HTERT RPE-1 (cell line): ENCODE data around the gene CHKB.

Source experiments
- in situ Hi-C: fragments of 300-500 bp; cut with MboI; formaldehyde crosslinking; loops from 4 replicates; pipeline ENCODE4 v1.14.3; 2020; ENCODE audit warnings: low sequenced_read_pairs

The CHKB gene

DNA sequence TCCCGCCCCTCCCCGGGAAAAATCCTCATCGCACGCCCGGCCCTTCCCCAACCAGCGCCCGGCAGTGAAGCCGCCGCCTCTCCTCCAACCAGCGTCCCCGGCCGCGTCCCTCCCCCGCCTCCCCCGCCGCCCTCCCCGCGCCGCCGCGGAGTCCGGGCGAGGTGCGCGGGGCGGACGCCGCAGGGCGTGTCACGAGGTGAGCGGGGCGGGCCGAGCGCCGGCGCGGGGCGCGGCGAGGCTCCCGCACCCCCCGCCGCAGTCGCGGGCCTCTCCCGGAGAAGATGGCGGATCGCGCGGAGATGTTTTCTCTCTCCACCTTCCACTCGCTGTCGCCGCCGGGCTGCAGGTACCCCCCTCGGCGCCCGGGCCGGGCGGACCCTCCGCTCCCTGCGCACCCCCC lies 17.9 kb upstream of the CHKB start, which contains the start of gene MAPK8IP2:
Gene MAPK8IP2, plus strand, starts transcription at position 256 of the 400 bp plus-strand sequence. Its CDS starts 26 bp downstream, at position 282.
- in situ Hi-C loops: no loop called here

DNA sequence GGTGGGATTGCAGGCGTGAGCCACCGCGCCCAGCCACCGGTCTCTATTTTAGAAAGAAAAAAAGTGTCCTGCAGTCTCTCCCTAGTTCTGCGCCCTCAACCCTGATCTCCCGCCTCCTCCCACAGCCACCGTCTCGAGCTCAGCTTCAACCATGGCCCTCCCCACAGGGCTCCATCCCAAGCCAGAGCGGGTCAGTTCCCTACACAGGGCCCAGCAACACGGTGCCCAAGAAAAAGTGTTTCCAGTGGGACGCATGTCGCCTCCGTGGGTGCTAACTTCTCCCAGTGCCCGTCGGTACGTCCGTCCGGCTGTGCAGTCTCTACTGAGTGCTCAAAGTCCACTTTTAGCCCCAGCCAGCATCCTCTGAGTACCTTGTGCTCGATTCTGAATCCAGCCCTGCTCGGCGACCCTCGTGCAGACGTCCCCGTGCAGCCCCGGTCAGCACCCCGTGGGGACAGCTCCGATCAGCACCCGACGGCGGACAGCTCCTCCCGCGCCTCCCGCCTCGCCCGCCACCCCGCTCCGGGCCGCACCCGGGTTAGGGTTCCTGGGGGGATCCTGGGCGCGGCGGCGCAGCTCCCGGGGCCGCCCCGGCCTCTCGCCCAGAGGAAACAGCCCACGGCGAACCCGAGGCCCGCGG lies 17.3 kb upstream of the CHKB start:
- in situ Hi-C loops: no loop called here

DNA sequence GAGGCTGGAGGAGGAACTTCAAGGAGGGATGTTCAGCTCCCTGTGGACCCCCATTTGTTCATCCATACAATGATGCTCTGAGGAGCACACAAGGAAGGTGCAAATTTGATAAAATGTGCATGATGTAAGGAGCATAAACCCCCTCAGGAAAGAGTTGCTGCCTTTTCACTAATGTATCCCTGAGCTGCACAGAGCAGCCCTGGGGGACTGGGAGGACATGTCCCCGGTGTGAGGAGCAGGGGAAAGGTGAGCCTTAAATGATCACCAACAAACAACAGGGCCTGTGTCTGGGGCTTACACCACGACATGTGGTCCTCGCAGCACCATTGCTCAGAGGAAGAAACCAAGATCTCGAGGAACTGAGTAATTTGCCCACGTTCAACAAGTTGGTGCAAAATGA lies 14.4 kb upstream of the CHKB start:
- in situ Hi-C loops: no loop called here

DNA sequence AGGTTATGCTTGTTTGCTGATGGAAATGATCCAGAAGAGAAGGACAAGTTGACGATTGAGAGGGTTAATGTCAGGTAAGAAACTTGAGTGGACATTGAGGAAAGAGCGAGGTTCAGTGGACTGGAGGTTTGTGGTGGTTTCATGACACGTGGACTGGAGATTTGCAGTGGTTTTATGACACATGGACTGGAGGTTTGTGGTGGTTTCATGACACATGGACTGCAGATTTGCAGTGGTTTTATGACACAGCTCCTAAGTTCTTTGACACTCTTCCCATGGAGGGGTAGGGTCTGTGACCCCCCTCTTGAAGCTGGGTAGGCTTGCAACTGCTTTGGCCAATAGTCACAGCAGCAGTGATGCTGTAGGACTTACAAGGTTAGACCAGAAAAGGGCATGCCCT lies 12.5 kb upstream of the CHKB start:
- in situ Hi-C loops: no loop called here

DNA sequence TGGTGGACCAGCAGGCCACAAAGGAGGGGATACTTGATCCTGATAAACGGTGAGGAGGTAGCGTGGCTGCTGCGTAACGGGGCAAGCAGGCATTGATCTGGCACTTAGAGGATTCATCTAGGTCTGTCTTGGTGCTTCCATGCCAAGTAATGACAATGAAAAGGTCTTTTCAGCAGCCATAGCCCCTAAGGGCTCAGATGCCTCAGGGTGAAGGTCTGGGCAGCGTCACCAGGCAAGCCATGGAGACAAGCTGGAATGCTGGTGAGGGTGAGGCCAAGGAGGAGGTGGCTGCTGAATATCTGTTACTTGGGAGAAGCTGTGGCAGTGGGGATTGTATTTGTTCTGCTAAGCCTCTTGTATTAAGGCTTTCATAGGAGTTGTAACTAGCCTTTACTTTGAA lies 4.8 kb upstream of the CHKB start:
- in situ Hi-C loops: no loop called here

DNA sequence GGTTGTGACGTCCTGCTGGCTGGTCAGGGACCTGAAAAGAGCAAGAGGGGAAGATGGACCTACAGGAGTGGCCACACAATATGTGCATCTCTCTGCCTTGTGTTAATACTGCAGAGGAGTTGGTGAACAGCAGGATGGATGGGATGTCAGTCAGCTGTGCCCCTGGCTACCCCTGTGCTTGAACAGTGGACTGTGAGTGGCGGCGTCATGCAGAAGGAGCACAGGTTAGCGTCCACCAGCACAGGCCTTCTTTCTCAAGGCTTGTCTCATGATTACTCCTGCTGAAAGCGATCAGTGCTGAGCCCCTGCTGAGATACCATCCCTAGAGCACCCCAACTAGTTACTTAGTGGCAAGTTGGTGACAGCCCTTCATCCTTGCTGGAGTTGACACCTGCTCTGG lies 3.8 kb upstream of the CHKB start:
- in situ Hi-C loops: no loop called here

DNA sequence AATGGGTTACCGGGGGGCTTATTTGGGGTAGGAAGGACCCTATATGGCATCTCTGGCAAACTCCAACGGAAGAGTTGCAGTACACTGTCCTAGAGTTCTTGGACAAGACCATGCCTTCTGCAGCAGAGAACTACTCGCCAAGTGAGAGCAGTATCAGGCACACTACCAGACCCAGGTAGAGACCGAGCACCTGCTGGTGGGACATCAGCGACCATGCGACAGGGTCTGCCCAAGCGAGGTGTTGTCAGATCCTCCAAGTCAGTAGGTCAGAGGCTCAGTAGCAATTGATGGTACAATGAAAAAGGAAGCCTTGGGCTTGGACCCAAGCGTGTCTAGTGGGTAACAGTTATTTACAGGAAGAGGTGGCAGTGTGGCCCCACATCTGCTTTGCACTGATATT lies 3.1 kb upstream of the CHKB start:
- in situ Hi-C loops: no loop called here

DNA sequence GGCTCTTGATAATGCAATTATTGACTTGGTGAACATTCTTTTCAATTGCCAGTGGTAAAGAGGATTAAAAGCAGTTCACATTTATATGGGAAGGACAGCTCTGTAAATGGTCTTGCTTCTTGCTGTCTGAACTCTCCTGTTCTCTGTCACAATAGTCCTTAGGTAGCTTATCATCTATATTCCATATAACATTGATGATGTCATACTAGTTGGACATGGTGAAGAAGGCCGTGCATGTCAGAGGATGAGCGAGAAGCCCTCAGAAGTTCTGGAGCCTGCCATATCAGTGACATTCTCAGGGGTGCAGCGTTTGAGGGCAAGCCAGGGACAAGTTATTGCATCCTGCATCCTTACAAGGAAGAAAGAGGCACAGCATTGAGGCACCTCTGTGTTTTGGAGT lies 2.6 kb upstream of the CHKB start:
- in situ Hi-C loops: no loop called here

DNA sequence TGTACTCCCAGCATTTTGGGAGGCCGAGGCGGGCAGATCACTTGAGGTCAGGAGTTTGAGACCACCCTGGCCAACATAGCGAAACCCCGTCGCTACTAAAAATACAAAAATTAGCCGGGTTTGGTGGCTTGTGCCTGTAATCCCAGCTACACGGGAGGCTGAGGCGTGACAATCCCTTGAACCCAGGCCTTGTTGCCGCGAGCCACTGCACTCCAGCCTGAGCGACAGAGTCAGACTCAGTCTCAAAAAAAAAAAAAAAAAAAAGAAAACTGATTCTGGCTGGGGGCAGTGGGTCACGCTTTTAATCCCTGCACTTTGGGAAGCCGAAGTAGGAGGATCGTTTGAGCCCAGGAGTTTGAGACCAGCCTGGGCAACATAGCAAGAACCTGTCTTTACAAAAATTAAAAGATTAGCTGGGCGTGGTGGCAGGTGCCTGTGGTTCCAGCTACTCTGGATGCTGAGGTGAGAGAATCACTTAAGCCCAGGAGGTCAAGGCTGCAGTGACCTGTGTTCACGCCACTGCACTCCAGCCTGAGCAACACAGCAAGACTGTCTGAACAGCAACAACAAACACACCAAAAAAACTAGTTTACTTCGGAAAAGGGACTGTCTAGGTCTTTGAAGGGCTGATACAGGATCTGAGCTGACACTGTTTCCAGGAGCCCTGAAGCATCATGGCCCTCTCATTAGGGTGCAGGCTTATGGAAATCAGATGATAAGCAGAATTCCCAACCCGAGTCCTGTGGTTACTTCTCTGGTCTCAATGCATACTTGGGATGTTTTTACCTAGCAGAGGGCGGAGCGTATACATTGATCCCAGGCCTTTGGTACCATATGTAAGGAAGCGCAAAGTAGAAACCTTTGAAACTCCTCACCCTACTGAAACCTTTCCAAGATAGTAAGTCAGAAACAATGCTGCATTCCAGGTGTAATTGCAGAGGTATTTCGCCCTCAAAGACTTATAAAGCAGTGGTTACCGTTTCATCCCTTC lies 1.8 kb upstream of the CHKB start:
- in situ Hi-C loops: no loop called here

DNA sequence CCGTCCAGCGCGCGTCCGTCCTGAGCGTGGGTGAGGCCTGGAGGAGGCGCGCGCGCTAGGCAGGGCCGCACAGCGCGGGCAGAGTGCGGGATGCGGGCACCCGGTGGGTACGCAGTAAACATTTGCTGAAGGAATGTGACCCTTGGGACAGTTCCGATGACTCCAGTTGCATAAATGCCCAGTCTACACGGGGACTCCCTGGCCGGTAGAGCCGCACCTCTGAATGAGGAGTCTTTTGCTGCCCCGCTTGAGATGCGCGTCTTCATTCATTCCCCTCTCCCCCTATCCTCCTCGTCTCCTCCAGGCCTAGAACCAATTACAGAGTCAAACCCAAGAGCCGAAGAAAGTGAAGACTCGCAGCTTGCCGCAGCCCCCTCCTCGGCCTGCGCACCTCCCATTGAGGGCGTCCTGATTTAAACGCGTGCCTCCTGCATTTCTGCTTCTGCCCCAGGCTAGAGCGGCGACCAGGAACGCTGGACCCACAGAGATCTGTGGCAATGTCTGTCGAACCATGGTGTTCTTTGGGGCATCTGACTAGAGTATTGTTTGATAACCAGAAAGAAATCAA lies 729 bp upstream of the CHKB start:
- in situ Hi-C loops: no loop called here

DNA sequence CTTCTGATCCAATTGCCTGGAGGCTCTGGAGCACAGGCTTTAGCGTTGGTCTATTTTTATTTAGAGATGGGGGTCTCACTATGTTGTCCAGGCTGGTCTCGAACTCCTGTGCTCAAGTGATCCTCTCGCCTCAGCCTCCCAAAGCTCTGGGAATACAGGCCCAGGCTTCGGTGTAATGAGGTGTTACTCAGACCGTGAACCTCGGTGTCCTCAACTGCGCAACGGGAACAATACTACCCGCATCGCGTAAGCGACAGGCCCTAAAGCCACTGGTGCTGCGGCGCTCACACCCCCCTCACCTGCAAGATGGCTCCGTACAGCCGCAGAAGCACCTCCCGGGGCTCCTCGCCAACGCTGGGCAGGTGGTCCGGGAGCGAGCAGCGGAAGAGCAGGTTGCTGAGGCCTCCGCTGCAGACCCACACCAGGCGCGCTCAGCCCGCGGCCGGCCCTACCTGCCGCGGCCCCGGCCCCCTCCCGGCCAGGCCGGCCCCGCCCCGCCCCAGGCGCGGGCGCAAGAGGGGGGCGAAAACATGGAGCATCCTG lies 628 bp downstream of the CHKB start:
- in situ Hi-C loops: no loop called here

DNA sequence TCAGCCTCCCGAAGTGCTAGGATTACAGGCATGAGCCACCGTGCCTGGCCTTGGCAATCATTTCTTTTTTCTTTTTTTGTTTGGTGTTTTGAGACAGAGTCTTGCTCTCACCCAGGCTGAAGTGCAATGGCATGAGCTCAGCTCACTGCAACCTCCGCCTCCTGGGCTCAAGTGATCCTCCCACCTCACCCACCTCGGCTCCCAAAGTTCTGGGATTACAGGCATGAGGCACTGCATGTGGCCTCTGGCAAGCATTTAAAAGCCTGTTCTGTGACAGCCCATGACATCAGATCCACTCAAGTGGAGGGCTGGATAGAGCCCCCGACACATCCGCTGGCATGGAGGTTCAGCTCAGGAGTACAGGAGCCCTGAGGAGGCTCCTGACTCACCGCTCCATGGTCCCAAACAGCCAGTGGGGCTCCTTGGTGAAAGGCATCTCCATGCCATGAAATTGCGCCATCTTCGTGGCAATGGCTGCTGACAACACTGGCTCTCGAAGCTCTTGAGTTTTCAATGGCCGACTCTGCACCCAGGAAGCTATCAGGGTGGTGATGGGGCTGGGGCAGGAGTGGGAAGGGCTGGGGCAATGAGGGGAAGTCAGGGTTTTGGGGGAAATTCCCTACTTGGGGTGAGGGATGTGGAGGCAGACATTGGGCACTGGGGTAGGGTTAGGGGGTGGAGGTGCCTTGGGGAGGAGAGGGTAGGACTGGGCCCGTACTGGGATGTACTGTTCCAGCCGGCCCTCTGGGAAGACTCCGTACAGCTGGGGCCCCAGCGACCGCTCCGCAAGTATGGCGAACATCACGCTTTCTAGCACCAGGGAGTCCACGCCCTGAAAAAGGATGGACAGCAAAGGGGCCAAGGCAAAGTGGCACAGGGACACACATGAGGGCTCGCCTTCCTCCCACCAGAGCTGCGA lies 1.4 kb downstream of the CHKB start:
- in situ Hi-C loops: no loop called here

DNA sequence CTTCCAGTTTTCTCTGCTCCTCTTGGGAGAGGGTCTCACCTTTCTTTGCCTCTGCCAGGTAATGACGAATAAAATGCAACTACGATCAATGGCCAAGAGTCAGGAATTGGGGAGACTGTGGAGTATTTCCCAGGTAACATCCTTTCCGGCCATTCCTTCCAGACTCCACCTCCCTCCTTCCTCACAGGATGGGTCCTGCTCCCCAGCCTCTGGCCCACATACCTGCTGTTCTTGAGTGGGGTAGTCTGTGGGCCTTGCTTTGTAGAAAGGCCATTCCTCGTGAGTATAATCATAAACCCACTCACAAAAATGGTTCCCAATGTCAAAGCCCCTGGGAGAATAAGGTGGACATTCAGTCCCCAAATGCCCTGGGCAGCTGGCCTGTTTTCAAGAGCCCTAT lies 2.9 kb downstream of the CHKB start:
- in situ Hi-C loops: no loop called here

DNA sequence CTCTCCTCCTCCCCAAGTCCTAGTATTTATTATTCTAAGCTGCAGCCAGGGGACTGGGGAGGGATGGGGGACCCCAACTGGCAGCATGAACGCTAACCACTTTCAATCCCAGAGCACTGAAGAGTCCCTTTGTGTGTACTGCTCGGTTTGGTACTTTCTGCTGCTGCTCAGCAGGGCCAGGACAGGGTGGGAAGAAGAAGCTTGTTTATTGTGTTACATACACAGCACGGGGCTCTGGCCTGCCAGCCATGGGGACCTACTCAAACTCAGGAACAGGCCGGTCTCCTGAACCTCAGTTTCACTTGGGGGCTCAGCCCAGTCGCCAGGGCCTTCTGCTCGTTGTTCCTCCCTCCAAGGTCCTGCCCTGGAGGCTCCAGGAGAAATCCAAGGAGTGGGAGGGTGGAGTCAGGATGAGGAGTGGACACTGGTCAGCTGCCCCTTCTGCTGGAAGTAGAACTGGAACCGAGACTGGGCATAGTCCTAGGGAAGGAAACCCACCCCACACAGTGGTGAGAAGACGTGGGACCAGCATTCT lies 3.8 kb downstream of the CHKB start:
- in situ Hi-C loops: no loop called here

DNA sequence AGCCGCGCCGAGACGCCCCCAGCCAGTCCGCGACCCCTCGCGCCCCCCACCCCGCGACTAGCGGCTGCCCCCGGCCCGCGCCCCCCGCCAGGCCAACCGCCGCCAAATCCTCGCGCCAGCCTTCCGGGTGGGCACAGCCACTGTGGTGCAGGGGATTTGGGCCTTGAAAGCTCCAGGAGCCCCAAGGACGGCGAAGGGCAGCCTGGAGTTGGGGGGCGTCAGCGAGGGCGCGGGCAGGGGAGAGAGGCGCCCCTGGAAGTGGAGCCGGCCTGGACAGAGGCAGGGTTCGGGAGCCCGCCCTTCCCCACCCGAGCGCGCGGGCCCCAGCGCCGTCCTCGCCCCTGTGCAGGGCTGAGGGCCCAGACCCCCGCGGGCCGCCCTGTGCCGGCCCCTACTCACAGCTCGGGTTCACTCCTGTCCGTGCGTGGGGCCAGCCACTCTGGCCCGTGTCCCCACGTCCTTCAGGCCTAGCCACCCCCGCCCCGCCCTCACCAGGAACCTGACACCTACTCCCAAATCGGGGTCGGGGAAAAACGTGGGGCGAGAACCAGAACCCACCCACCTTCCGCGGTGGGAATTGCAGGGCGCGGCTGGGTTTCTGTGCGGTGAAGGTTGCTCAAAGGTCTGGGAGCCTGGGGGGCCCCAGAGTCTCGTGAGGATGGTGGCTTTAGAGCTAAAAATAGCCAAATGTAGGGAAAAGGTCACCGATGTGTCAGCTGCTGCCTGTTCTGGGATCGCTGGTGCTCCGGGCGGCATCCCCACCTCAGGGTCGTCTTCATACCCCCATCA lies 4.5 kb downstream of the CHKB start, which contains the start of gene CPT1B:
Gene CPT1B, minus strand, starts transcription at position 441 of the 789 bp plus-strand sequence. CDS start 512 bp downstream, outside the sequence.
- in situ Hi-C loops: no loop called here

DNA sequence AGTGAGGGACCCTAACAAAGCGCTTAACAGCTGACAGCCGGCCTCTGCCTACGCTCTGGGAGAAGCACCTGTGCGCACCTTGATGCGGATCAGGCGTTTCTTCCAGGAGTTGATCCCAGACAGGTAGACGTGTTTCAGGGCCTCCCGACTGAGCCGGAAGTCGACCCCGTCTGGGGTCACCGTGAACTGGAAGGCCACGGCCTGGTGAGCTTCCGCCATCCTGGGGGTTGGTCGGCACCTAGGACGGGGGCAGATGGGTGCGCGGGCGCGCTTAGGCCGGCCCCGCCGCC lies 5.0 kb downstream of the CHKB start:
- in situ Hi-C loops: no loop called here

DNA sequence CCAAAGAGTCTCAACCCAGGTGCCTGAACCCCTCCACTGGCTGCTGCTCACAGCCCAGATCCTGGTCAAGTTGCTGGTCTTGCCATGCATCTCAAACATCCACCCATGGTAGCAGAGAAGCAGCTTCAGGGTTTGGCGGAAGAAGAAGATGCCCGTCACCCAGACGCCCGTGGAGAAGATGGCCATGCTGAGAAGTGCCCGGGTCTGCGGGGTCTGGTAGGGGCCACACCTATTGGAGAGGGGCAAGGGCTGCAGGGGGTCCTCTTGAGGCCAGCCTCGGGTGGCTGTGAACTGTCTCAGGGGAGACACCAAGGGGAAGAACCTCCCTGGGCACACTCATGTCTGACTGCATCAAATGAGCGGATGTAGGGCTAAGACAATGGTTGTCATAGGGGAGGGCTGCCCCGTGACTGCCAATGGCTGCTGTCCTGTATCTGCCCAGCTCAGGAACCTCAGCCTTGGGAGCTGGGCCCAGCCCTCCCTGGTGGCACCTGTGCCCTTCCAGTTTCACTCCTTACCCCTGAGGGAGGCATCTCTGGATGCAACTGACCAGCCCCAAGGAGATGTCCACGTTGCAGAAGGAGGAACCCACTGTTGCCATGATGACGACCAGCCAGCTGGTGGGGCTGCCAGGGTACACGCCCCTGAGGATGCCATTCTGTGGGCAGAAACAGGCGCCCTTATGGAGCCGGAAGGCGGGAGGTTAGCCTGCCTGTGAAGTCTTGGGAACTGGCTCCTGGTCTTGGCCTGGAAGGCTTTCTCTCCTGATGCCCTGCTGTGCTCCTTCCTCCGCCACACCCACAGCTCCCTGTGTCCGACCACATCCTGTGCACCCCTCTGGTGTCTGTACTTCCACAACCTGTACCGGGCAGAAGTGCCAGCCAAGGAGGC lies 5.6 kb downstream of the CHKB start:
- in situ Hi-C loops: no loop called here

DNA sequence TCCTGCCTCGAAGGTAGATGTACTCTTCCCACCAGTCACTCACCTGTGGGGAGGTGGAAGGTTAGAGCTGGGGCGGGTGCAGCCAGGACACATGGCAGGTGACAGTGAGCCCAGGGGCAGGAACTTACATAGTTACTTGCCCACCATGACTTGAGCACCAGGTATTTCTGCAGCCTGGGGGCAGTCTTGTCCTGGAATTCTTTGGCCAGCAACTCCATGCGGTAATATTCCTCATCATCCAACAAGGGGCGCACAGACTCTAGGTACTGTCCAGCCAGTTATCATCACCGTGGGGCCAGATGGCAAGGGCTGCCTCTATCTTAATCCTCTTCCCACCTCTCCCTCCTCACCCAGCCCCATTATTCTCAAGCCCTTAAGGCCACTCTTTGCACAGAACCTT lies 6.6 kb downstream of the CHKB start:
- in situ Hi-C loops: no loop called here
